ENCODE results near the gene FAM72A. TPM values are rescaled to one million over a fixed set of nuclear protein-coding genes. Genes with fewer than 3 reads are reported as not detected.
"Not testable (repeated sequence)": the region's sequence is repeated elsewhere in the genome, so short reads cannot be mapped to it uniquely, and the experiment has no call there.

The FAM72A gene
- total and polyA plus RNA-seq, 11 donors = 0.22 to 5.8 (median 0.65) TPM; not detected in 2

DNA sequence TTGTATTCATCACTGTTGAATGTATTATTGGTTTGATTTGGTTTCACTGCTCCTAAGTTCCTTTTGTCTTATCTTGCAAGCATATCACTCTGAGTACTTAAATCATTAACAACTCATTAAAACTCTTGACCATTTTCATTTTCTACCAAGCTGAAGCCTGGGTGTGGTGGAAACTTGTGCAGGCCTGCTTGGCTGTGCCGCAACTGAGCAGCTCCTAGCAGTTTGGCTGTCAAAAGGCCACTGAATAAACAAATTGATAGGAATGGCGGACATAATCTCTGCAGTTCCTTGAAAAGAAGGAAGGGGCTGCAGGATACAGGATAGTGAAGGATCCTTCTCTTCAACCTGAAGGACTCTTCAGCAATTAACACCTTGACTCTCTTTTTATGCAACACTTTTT lies 26.6 kb upstream of the FAM72A start:
- H3K4me1 ChIP-seq; H3K27me3 ChIP-seq; H3K4me3 ChIP-seq; ATAC-seq; H3K27ac ChIP-seq; H3K9me3 ChIP-seq; H3K36me3 ChIP-seq; DNase-seq; intact Hi-C loops (cut with DNase I): not testable (repeated sequence)
- WGBS, 4 donors = 69 to 80% (median 78%) methylated on average over 2 of the region's 2 CpGs

DNA sequence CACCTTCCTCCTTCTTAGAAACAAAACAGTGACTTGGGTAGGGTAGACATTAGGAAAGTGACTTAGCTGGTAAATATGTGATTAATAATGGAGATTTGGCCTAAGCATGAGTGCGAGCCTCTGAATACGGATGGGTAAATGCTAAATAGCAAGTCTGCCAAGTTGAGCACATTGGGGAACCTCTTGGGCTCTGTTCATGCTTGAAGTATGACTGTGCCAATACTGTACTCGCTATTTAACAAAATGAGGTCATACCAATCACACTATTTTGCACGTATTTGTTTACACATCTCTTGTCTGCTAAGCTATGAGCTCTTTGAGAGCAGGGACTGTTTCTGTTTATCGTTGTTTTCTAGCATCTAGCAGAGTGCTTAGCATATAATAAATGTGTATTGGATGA lies 24.2 kb upstream of the FAM72A start:
- H3K36me3 ChIP-seq; DNase-seq; intact Hi-C loops (cut with DNase I); H3K4me3 ChIP-seq; H3K27ac ChIP-seq; ATAC-seq; H3K27me3 ChIP-seq; H3K9me3 ChIP-seq; H3K4me1 ChIP-seq: not testable (repeated sequence)
- WGBS, 4 donors = 85 to 93% (median 89%) methylated on average over 3 to 4 of the region's 5 CpGs

GRCh38 chr1:206225386-206225785 lies 22.7 kb upstream of the FAM72A start:
- not testable (repeated sequence) for ATAC-seq

GRCh38 chr1:206224190-206224776 lies 21.6 kb upstream of the FAM72A start:
- 80 to 94% (median 86%) methylated on average over 2 of the region's 6 CpGs for WGBS, 4 donors
- H3K27ac ChIP-seq; H3K9me3 ChIP-seq; DNase-seq; ATAC-seq; H3K36me3 ChIP-seq; H3K4me1 ChIP-seq; H3K4me3 ChIP-seq; H3K27me3 ChIP-seq; intact Hi-C loops (cut with DNase I): not testable (repeated sequence)

More at GRCh38 chr1:206225386-206225785, 22.7 kb upstream of the FAM72A start:
- H3K9me3 ChIP-seq; intact Hi-C loops (cut with DNase I); DNase-seq; H3K27ac ChIP-seq; H3K36me3 ChIP-seq; H3K4me1 ChIP-seq; H3K4me3 ChIP-seq; H3K27me3 ChIP-seq: not testable (repeated sequence)
- WGBS, 4 donors = 88 to 94% (median 91%) methylated on average over 4 of the region's 4 CpGs

GRCh38 chr1:206221585-206221984 lies 18.9 kb upstream of the FAM72A start:
- DNase-seq; H3K27me3 ChIP-seq; intact Hi-C loops (cut with DNase I); H3K36me3 ChIP-seq; H3K27ac ChIP-seq; H3K4me1 ChIP-seq; H3K9me3 ChIP-seq; H3K4me3 ChIP-seq; ATAC-seq: not testable (repeated sequence)
- WGBS, 4 donors = no CpG with 5 or more reads among the region's 4 CpGs

- H3K4me3 ChIP-seq; intact Hi-C loops (cut with DNase I); H3K27me3 ChIP-seq; H3K9me3 ChIP-seq; H3K4me1 ChIP-seq; H3K36me3 ChIP-seq: not testable (repeated sequence)
- 51 to 66% (median 55%) methylated on average over 4 of the region's 4 CpGs for WGBS, 4 donors
- peak in 2 of 5 donors; percentile 4 to 25 for DNase-seq
- ATAC-seq = peak; percentile 73 to 85 (median 83)
- peak overlapping the region in 6 of 12 donors; percentile 17 to 62 (median 48) for H3K27ac ChIP-seq
Observed at GRCh38 chr1:206220332-206221000, 17.8 kb upstream of the FAM72A start.

DNA sequence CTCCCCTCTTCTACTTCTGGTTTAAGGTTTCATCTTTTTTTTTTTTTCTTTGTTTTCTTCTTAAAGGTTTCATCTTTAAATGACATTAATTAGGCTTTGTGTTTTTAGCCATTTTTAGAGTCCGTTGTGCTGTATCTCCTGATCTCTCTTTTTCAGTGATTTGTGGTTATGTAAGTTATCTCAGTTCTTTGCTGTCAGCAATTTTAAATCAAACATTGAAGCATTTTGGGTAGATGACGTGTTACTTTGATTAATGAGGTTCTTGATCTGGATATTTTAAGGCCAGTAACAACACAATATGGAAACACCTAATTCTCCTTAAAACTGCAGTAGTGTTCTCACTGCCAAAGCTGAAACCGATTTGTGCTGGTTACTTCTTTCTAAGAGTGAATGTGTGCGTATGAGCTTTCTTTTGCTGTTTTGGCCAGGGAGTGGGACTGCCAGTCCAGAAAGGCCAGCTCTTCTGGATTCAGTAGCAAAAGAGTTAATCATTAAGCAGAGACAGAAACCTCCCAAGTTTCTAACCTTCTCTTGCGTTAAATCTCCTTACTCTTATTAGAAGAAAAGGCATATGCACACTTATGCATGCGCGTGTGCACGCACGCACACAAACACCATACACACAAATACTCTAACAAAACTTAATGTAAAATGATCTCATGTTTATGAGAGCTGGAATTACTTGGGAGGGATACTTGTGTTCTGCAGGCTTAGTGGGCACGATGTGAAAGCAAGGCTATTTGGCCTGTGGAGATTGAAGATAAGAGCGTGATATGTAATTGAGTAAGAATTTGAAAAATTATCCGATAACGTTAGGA lies 17.1 kb upstream of the FAM72A start:
- H3K27me3 ChIP-seq; H3K36me3 ChIP-seq; intact Hi-C loops (cut with DNase I); H3K4me1 ChIP-seq; H3K4me3 ChIP-seq; H3K9me3 ChIP-seq; DNase-seq: not testable (repeated sequence)
- ATAC-seq = peak in 1 of 4 donors; percentile 16
- H3K27ac ChIP-seq = peak overlapping the region in 5 of 12 donors; percentile 17 to 62 (median 46)
- WGBS, 4 donors = 54 to 65% (median 55%) methylated on average over 3 to 5 of the region's 13 CpGs

DNA sequence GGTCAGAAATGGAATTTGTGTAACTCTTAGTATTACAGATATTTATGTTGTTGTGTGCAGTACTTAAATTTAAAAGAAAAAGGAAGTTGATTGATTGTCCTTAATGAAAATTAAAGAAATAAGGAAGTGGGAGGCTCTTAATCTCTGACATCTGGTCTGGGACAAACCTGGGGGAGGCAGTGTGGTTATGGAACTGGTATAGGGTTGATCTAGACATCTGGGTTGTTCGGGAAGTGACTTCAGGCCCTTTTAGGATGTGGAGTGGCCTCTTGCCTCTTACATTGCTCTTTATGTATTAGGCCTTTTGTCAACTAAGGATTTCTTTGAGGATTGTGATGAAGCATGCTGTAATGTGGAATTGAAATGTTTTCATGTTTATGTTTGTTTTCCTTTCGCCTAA lies 16.1 kb upstream of the FAM72A start:
- H3K27me3 ChIP-seq; H3K4me3 ChIP-seq; intact Hi-C loops (cut with DNase I); H3K36me3 ChIP-seq; H3K9me3 ChIP-seq; H3K4me1 ChIP-seq; H3K27ac ChIP-seq; DNase-seq: not testable (repeated sequence)
- no CpG with 5 or more reads among the region's 2 CpGs for WGBS, 4 donors
- peak in 2 of 4 donors; percentile 52 to 63 for ATAC-seq

DNA sequence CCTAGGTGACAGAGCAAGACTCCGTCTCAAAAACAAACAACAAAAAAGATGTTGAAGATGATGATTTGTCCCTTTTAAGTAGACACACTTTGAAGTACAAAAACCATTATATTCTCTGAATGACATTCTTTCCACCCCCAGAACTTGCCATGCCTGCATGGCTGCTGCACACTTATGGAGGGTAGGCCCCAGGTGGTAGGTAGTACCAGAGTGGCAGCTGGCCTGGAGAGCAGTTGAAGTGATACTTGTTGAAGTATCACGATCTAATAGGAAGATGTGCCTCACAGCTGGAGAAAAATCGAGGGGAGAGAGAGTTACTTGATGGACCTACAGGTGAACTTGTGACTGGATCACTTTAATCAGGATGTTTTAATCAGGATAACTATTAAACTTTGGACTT lies 15.6 kb upstream of the FAM72A start:
- intact Hi-C loops (cut with DNase I); H3K4me3 ChIP-seq; H3K27me3 ChIP-seq; H3K9me3 ChIP-seq; DNase-seq; ATAC-seq; H3K36me3 ChIP-seq; H3K4me1 ChIP-seq; H3K27ac ChIP-seq: not testable (repeated sequence)
- WGBS, 4 donors = 66 to 100% (median 67%) methylated on average over 2 of the region's 3 CpGs

- DNase-seq; H3K4me3 ChIP-seq; intact Hi-C loops (cut with DNase I); H3K36me3 ChIP-seq; ATAC-seq; H3K27ac ChIP-seq; H3K4me1 ChIP-seq; H3K9me3 ChIP-seq; H3K27me3 ChIP-seq: not testable (repeated sequence)
- 88 to 90% (median 90%) methylated on average over 4 to 5 of the region's 7 CpGs for WGBS, 4 donors
Observed at GRCh38 chr1:206215600-206216392, 13.2 kb upstream of the FAM72A start.
